Activated CD8-positive, alpha-beta memory T cell treated with anti-CD3 and anti-CD28 coated beads, Interleukin-2, amount 10 ng/mL, durations not matched to agents 7 days and 5 days (primary cell): ENCODE data around the gene KCNAB2. TPM values are rescaled to one million over a fixed set of nuclear protein-coding genes. Genes with fewer than 3 reads are reported as not detected.

ENCODE experiments used
- ATAC-seq: fragments of 150-1000 bp; cut with Tn5 transposase; one replicate; pipeline ENCODE4 v1.10.0; 2021; ENCODE audit warnings: moderate library complexity
- CTCF ChIA-PET: fragments of 350-600 bp; sonication (Branson Sonifier 250); formaldehyde crosslinking; loops from one replicate; lab custom pipeline; 2021; ENCODE audit warnings: antibody characterized with exemption; lab: Charles Lee
- DNase-seq: peaks from one replicate; pipeline ENCODE4 v3.0.0-alpha.2; 2020
- H3K27ac Mint-ChIP-seq: one replicate; pipeline ENCODE4 v1.8.0; 2021; ENCODE audit warnings: mild to moderate bottlenecking, mixed read lengths
- H3K27me3 Mint-ChIP-seq: one replicate; pipeline ENCODE4 v1.8.0; 2021; ENCODE audit warnings: mixed read lengths
- H3K36me3 Mint-ChIP-seq: one replicate; pipeline ENCODE4 v1.8.0; 2021; ENCODE audit warnings: mild to moderate bottlenecking, mixed read lengths
- H3K4me1 Mint-ChIP-seq: one replicate; pipeline ENCODE4 v1.8.0; 2021; ENCODE audit warnings: mixed read lengths
- H3K4me3 Mint-ChIP-seq: one replicate; pipeline ENCODE4 v1.8.0; 2021; ENCODE audit warnings: mild to moderate bottlenecking, moderate library complexity, mixed read lengths
- H3K9me3 Mint-ChIP-seq: one replicate; pipeline ENCODE4 v1.8.0; 2022; ENCODE audit warnings: low read depth, mixed read lengths
- total RNA-seq, 2 experiments: library from RNA; stranded (reverse); gene quantifications; one replicate each; pipeline ENCODE4 v1.2.3, GENCODE V29; 2021

KCNAB2 gene
- total RNA-seq, 2 experiments from 2014 or later: 248 to 368 TPM

DNA sequence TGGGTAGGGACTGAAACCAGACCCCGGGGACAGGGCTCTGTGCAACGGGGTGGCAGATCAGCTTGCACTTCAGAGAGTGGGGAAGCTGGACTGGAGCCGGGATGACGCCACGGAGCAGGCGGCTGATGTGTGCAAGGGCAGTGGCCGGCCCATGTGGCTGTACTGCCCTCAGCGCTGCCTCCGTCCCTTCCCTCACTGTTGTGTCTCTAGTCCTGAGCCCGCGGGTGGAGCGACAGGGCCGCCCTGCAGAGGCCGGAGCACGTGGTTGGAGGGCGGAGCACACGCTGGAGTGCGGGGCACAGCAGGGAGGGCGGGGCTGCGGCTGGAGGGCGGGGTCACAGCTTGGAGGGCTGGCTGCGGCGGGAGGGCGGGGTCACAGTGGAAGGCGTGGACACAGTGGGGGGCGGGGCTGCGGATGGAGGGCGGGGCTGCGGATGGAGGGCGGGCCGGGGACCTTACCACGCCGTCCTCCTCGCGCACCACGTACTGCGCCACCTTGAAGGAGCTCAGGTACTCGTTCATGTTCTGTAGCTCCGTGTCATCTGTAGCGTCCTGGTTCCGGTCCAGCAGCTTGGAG, 82.0 kb downstream of the KCNAB2 start:
- CTCF ChIA-PET: no interaction called here
- Mint-ChIP-seq H3K36me3 (no peaks in the 10 kb centered on the region), H3K9me3 (peaks cover 7% of the 10 kb centered on the region), H3K4me1 (peaks cover 2% of the 10 kb centered on the region), H3K27me3 (no peaks in the 10 kb centered on the region), H3K27ac (no peak overlapping the region), H3K4me3 (no peak overlapping the region)
- DNase-seq (peak; percentile 74), ATAC-seq (peak; percentile 88)

DNA sequence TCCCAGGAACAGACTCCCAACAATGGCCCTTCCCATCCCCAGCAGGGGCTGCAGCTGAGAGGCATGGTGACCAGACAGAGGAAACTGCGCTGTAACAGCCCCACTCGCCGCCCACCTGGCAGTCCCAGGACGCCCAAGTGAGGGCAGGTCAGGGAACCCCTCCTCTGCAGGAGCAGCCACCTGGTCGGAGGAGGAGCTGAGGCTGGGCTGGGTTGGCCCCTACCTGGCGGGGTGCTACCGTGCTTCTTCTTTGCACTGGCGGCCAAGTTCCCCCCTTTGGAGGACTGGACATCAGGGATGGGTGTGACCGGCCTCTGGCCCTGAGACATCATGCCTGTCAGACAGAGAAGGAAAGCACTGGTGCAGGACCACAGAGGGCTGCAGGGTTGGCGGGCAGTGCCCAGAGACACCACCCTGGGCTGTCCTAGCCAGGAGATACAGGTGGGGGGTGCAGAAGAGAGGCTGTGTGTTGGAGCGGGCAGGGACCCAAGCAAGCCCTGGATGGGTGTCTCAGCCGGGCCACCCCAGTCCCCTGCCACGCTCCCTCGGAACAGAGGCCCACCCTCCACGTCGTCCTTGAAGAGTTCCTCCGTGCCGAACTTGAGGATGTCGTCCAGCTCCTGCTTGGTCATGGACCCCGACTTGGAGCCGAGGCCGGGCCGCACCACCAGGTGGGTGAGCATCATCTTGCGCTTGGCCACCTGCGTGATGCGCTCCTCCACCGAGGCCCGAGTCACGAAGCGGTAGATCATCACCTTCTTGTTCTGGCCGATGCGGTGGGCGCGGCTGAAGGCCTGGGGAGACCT, 82.8 kb downstream of the KCNAB2 start:
- H3K36me3 Mint-ChIP-seq: no peaks in the 10 kb centered on the region
- CTCF ChIA-PET: no interaction called here
- no peaks in the 10 kb centered on the region for H3K27me3 Mint-ChIP-seq
- ATAC-seq (peak; percentile 10), DNase-seq (no peak)
- no peak overlapping the region for H3K4me3 Mint-ChIP-seq
- H3K9me3 Mint-ChIP-seq: peaks cover 7% of the 10 kb centered on the region
- H3K4me1 Mint-ChIP-seq: peaks cover 2% of the 10 kb centered on the region
- no peak overlapping the region for H3K27ac Mint-ChIP-seq

DNA sequence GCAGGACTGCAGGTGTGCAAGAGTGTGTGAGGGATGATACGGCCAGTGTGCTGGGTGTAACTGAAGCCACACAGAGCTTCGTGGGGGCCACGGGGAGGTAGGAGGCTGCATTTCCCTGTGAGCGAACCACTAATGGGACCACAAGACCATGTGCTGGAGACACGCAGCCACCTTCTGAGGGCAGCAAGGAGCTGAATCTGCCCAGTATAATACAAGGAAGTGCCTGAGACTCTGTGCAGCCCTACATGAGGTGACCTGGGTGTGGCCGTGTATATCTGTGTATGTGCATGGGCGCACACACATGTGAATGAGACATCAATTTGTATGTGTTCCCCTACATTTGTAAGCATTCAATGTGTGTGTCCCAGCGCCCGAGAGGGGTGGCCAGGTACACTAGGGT, 83.6 kb downstream of the KCNAB2 start:
- H3K4me3 Mint-ChIP-seq: no peak overlapping the region
- ATAC-seq (no peak), DNase-seq (no peak)
- no peaks in the 10 kb centered on the region for H3K36me3 Mint-ChIP-seq
- H3K9me3 Mint-ChIP-seq: peaks cover 7% of the 10 kb centered on the region
- CTCF ChIA-PET: no interaction called here
- peaks cover 2% of the 10 kb centered on the region for H3K4me1 Mint-ChIP-seq
- H3K27ac Mint-ChIP-seq: no peak overlapping the region
- no peaks in the 10 kb centered on the region for H3K27me3 Mint-ChIP-seq

DNA sequence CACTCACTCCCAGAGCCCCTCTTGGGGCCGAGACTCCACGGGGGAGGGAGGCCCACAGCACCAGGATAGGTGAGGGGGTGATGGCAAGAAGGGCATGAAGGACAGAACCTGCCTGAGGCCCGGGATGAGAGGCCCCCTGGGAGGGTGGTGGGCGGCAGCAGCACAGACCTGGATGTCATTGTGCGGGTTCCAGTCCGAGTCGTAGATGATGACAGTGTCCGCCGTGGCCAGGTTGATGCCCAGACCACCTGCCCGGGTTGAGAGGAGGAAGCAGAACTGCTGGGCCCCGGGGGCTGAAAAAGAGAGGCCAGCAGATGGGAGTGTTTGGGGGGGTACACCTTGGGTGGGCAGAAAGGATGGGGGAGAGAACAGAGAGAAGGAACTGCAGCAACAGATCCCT, 84.3 kb downstream of the KCNAB2 start:
- Mint-ChIP-seq H3K9me3 (peaks cover 7% of the 10 kb centered on the region), H3K27me3 (no peaks in the 10 kb centered on the region), H3K4me1 (peaks cover 2% of the 10 kb centered on the region), H3K4me3 (no peak overlapping the region), H3K36me3 (no peaks in the 10 kb centered on the region), H3K27ac (no peak overlapping the region)
- DNase-seq (no peak), ATAC-seq (no peak)
- CTCF ChIA-PET: no interaction called here

DNA sequence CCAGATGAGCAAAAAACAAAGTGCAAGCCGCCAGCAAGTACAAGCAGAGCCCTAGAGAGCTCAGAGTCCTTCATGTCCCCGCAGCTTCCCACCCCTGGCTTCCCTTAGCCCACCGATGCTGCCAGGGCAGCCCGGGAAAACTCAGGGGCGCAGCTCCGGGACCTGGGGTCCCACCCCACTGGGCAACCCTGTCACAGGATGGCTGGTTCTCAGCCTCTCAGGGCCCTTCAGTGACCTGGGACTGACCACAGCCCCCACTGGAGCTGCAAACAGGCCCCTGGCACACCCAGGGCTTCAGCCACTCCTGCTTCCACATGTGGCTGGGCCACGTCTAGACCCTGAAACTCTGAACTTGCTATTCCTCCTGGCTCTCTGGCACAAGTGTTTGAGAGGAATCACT, 84.9 kb downstream of the KCNAB2 start:
- no peaks in the 10 kb centered on the region for H3K27me3 Mint-ChIP-seq
- no peaks in the 10 kb centered on the region for H3K36me3 Mint-ChIP-seq
- peaks cover 7% of the 10 kb centered on the region for H3K9me3 Mint-ChIP-seq
- peaks cover 2% of the 10 kb centered on the region for H3K4me1 Mint-ChIP-seq
- H3K4me3 Mint-ChIP-seq: no peak overlapping the region
- no peak overlapping the region for H3K27ac Mint-ChIP-seq
- ATAC-seq (no peak), DNase-seq (no peak)
- CTCF ChIA-PET: no interaction called here

DNA sequence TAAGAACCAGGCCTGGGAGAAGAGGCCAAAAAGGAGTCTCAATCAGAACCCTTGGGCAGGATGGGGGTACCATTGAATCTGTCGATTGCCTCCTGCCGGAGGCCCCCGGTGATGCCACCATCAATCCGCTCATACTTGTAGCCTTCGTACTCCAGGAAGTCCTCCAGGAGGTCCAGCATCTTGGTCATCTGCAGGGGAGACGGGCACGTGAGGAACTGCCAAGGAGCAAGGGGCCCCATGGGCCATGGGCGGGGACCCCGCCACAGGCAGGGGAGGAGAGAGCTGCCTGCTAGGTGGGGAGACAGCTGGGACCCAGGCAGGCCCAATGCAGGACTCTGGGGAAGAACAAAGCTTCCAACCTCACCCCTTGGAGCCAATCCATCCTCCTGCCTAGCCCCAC, 85.9 kb downstream of the KCNAB2 start:
- H3K4me1 Mint-ChIP-seq: peaks cover 2% of the 10 kb centered on the region
- H3K9me3 Mint-ChIP-seq: peaks cover 7% of the 10 kb centered on the region
- no peak overlapping the region for H3K4me3 Mint-ChIP-seq
- no peaks in the 10 kb centered on the region for H3K27me3 Mint-ChIP-seq
- CTCF ChIA-PET: no interaction called here
- DNase-seq: no peak
- ATAC-seq: no peak
- H3K27ac Mint-ChIP-seq: no peak overlapping the region
- H3K36me3 Mint-ChIP-seq: no peaks in the 10 kb centered on the region

DNA sequence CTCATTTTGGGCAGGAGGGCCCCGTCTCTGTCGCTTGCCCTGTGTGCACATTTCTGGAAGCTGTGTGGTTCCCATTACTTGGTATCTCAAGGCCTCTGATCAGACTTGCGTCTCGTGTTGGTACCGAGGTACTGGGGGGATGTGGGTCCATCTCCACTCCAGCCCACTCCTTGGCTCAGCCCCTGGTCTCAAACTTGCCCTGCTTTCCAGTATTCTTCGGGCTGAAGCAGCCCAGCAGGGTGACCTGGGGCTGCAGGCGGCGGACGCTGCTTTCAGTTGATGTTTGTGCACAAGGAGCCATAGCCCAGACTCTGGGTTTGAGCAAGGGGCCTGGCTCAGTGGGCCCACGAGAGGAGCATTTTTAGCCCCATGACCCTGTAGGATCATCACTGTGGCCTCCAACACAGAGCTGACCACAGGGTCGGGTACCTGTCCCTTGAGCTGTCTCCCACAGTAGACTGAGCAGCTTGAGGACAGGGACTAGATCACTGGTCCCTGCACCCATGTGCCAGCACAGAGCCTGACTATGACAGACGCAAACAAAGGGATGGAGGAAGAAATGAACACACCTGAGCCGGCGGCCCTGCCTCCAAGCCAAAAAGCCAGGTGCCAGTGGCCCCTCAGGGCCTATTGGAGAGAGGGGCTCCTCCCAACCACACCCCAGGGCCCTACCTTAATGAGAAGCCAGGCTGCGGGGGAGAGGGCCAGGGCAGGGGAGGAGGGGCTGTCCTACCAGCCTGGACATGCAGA, 87.6 kb downstream of the KCNAB2 start:
- CTCF ChIA-PET: no interaction called here
- H3K9me3 Mint-ChIP-seq: peaks cover 7% of the 10 kb centered on the region
- no peak overlapping the region for H3K4me3 Mint-ChIP-seq
- ATAC-seq: no peak
- no peak overlapping the region for H3K27ac Mint-ChIP-seq
- H3K36me3 Mint-ChIP-seq: no peaks in the 10 kb centered on the region
- DNase-seq: no peak
- H3K27me3 Mint-ChIP-seq: peaks cover under 1% of the 10 kb centered on the region
- no peaks in the 10 kb centered on the region for H3K4me1 Mint-ChIP-seq

DNA sequence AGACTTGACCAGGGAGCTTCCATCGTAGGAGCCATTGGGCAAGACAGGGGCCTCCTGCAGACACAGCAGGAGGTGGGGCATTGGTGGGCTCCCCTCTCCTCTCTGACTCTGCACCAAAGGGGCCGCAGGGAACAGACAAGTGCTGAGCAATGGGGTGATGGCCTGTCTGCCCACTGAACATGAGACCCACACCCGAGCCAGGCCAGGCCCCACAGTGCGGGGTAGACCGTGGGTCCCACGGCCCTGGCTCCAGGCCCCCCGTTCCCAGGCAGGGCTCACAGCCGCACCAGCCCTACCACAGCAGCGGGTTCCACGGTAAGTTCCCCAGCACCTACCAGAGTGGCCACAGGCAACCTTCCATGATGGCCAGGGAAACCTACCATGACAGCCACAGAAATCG, 88.5 kb downstream of the KCNAB2 start:
- H3K9me3 Mint-ChIP-seq: peaks cover 7% of the 10 kb centered on the region
- H3K27ac Mint-ChIP-seq: no peak overlapping the region
- peaks cover 4% of the 10 kb centered on the region for H3K27me3 Mint-ChIP-seq
- H3K36me3 Mint-ChIP-seq: no peaks in the 10 kb centered on the region
- CTCF ChIA-PET: no interaction called here
- no peak overlapping the region for H3K4me3 Mint-ChIP-seq
- DNase-seq (no peak), ATAC-seq (no peak)
- H3K4me1 Mint-ChIP-seq: no peaks in the 10 kb centered on the region

DNA sequence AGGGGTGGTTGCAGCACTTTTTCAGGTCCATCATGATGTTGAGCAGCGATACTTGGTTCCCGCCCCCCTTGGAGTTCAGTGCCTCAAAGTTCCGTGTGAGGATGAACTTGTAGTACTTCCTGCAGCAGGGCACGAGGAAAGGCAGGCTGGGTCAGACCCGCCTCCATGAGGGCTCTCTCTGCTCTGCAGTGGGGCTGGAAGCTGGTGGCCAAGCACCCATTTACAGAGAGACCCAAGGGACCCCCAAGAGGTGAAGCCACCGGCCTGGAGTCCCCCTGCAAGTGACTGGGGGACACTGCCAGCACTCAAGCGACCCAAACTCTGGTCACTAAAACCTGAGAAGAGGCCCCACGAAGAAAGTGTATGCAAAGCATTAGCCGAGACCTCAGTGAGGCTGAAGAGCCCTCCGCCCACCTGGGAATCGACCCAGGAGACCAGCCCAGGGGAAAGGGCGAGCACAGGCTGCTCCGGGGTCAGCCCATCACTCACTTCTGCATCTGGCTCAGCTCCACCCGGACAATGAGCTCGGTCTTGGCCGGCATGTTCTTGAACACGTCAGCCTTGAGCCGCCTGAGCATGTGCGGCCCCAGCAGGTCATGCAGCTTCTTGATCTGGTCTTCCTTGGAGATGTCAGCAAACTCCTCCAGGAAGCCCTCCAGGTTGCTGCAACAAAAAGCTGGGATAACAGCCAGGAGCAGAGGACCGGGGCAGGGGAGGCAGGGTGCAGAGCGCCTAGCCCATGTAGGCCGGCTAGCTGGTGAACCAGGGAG, 89.2 kb downstream of the KCNAB2 start:
- CTCF ChIA-PET: no interaction called here
- Mint-ChIP-seq H3K27ac (no peak overlapping the region), H3K4me1 (no peaks in the 10 kb centered on the region), H3K4me3 (no peak overlapping the region), H3K27me3 (peaks cover 4% of the 10 kb centered on the region), H3K36me3 (no peaks in the 10 kb centered on the region), H3K9me3 (peaks cover 7% of the 10 kb centered on the region)
- DNase-seq: no peak
- no peak for ATAC-seq

DNA sequence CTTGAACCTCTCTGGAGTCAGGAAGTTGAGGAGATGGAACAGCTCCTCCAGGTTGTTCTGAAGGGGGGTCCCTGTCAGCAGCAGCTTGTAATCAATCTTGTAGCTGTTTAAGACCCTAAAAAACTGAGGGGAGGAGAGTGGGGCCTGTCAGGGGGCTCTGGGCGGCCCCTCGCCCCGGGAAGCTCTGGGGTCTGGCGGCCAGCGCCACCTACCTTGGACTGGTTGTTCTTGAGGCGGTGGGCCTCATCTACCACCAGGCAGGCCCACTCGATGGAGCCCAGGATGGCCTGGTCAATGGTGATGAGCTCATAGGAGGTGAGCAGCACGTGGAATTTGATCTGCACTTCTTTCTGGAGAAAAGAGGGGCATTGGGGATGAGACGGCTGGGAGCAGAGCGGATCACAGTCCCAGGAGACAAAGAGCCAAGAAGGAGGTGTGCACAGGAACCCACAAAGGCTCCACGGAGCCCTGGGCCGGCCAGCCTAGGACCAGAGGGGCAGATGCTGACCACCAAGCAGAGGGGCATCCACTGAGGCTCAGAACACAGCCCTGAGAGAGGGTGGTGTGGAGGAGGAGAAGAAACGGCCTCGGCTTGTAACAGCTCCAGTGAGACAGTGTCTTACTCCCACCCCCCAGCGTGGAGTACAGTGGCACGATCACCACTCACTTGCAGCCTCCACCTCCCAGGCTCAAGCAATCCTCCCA, 91.0 kb downstream of the KCNAB2 start:
- no peak for ATAC-seq
- H3K9me3 Mint-ChIP-seq: peaks cover 7% of the 10 kb centered on the region
- no peak overlapping the region for H3K4me3 Mint-ChIP-seq
- no peaks in the 10 kb centered on the region for H3K4me1 Mint-ChIP-seq
- peaks cover 4% of the 10 kb centered on the region for H3K27me3 Mint-ChIP-seq
- H3K27ac Mint-ChIP-seq: no peak overlapping the region
- DNase-seq: no peak
- no peaks in the 10 kb centered on the region for H3K36me3 Mint-ChIP-seq
- CTCF ChIA-PET: interaction anchor here (1.2 kb wide), 1 partner anchor 301 kb away, joined by 3 read pairs; no protein-coding TSS in a partner anchor

DNA sequence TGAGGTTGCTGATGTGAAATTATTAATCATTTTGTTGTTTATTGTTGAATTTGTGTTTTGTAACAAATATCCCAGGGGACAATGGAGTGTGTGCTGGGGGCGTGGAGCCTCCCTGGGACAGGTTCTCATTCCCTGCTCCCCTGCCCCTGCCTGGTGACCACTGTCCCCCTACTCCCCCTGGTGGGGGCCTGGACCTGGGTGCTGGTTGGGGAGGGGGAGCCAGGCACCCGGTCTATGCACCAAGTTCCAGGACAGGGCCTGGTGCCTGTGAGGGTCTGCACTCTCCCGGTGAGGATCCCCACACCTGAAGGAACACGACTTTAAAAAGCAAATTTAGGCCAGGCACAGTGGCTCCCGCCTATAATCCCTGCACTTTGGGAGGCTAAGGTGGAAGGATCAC, 92.1 kb downstream of the KCNAB2 start:
- no peaks in the 10 kb centered on the region for H3K9me3 Mint-ChIP-seq
- no peaks in the 10 kb centered on the region for H3K36me3 Mint-ChIP-seq
- DNase-seq (no peak), ATAC-seq (no peak)
- peaks cover 4% of the 10 kb centered on the region for H3K27me3 Mint-ChIP-seq
- no peak overlapping the region for H3K27ac Mint-ChIP-seq
- H3K4me1 Mint-ChIP-seq: no peaks in the 10 kb centered on the region
- CTCF ChIA-PET: no interaction called here
- no peak overlapping the region for H3K4me3 Mint-ChIP-seq

DNA sequence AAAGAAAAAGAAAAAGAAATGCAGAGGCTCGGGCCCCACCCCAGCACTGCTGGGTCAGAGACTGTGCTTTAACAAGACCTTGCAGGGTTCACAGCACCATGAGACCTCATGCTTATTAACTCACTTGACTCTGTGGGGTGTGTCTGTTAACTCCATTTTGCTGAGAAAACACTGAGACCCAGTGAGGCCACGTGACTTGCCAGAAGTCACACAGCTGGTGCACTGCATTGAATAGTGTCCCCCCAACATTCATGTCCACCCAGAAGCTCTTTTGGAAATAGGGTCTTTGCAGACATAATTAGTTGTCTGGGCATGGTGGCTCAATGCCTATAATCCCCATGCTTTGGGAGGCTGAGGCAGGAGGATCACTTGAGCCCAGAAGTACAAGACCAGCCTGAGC, 94.7 kb downstream of the KCNAB2 start:
- H3K27ac Mint-ChIP-seq: no peak overlapping the region
- no peaks in the 10 kb centered on the region for H3K36me3 Mint-ChIP-seq
- H3K4me3 Mint-ChIP-seq: no peak overlapping the region
- H3K4me1 Mint-ChIP-seq: no peaks in the 10 kb centered on the region
- H3K27me3 Mint-ChIP-seq: peaks cover 4% of the 10 kb centered on the region
- ATAC-seq: no peak
- CTCF ChIA-PET: no interaction called here
- DNase-seq: no peak
- H3K9me3 Mint-ChIP-seq: no peaks in the 10 kb centered on the region

DNA sequence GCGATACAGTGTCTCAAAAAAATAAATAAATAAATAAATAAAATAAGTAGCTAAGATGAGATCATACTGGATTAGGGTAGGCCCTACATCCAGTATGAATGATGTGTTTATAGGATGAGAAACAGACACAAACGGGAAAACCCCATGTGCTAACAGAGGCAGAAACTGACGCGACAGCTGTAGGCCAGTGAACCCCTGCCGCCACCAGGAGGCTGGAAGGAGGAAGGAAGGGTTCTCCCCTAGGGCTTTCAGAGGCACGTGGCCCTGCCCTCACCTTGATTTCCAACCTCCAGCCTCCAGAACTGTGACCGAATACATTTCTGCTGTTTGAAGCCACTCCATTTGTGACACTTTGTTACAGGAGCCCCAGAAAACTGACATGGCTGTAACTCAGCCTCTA, 95.9 kb downstream of the KCNAB2 start:
- no peak overlapping the region for H3K4me3 Mint-ChIP-seq
- no peaks in the 10 kb centered on the region for H3K36me3 Mint-ChIP-seq
- H3K4me1 Mint-ChIP-seq: no peaks in the 10 kb centered on the region
- ATAC-seq (no peak), DNase-seq (peak; percentile 48)
- peaks cover 4% of the 10 kb centered on the region for H3K27me3 Mint-ChIP-seq
- H3K9me3 Mint-ChIP-seq: no peaks in the 10 kb centered on the region
- H3K27ac Mint-ChIP-seq: no peak overlapping the region
- CTCF ChIA-PET: no interaction called here
